Gastrocnemius medialis (tissue), 4 donors: ENCODE measurements around the gene CAV1.

ENCODE experiments used
- CTCF ChIP-seq, 5 experiments: fragments of 450-650 bp in 3 of 5; fragments of 200-600 bp in 2 of 5; sonication (generic) in 2 of 5; IDR thresholded peaks in 4 of 5; conservative IDR thresholded peaks in 1 of 5; 1 replicate in 4 of 5; 2 replicates in 1 of 5; pipeline ENCODE4 v1.5.1; 2016 to 2019; ENCODE audit warnings: antibody characterized with exemption in 5 of 5, mild to moderate bottlenecking in 3 of 5, moderate library complexity in 3 of 5
- POLR2A ChIP-seq, 2 donors: fragments of 450-650 bp; IDR thresholded peaks; one replicate each; pipeline ENCODE4 v1.6.1; 2017; ENCODE audit warnings: antibody characterized with exemption in 2 of 2, mild to moderate bottlenecking in 2 of 2, moderate library complexity in 2 of 2

DNA sequence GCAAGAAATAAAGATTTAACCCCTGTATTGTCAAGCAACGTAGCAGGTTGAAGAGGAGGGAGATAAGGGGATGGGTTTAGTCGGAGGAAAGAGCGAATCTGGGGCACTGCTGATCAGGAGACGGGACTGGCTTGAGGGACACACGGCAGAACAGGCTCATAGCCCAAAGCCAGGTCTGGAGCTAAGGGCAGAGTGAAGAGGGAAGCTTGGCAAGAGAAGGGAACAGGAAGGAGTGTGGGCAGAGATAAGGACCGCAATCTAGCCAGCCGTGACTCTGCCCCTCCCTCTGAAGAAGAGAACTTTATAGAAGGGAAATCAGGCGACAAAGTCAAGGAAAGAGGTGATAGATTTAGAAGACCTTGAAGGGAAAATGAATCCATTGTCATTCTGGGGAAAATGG is 67.6 kb downstream of the CAV1 start:
- TF ChIP-seq CTCF (IDR thresholded peaks at IDR 0.05 in 4 of 5, conservative IDR thresholded peaks at IDR 0.05 in 1 of 5) (no peak), POLR2A (IDR thresholded peaks at IDR 0.05) (no peak)
